Sciatic nerve (tissue), 2 donors: ENCODE data around the gene SOWAHB. TPM values are rescaled to one million over a fixed set of nuclear protein-coding genes. Genes with fewer than 3 reads are reported as not detected.

Source experiments
- ATAC-seq: fragments of 200-7000 bp; cut with Tn5 transposase; one replicate; pipeline ENCODE4 v1.9.1; 2020; ENCODE audit warnings: mild to moderate bottlenecking, moderate library complexity
- DNase-seq: peaks from one replicate; pipeline ENCODE4 v3.0.0-alpha.2; 2020; ENCODE audit warnings: low spot score
- intact Hi-C: fragments of 100-400 bp; cut with DNase I; formaldehyde crosslinking; loops from one replicate; pipeline ENCODE4 v1.14.2; 2022
- total RNA-seq: library from RNA; stranded (reverse); fragmentation: NEBNext Ultra II Directional; extraction: Animal tissue kit (Norgen Biotek cat#: 25700); gene quantifications from one replicate; pipeline ENCODE4 v1.2.1, GENCODE V29; 2021
- donor health status: DM: no; HTN: no; CAD: no.
- donor health status: DM: no; HTN: no; CAD: no.

The SOWAHB gene
- not detected for total RNA-seq

- ATAC-seq (peak; percentile 32), DNase-seq (no peak)
- intact Hi-C loops, result no loop called here
Observed at GRCh38 chr4:76897536-76898384, at the start of gene SOWAHB. TSS of gene SOWAHB (minus strand) at chr4:76898144. CDS start at chr4:76897849, 295 bp downstream.

GRCh38 chr4:76947369-76947768 is 49.4 kb upstream of the SOWAHB start:
- ATAC-seq, result no peak

DNA sequence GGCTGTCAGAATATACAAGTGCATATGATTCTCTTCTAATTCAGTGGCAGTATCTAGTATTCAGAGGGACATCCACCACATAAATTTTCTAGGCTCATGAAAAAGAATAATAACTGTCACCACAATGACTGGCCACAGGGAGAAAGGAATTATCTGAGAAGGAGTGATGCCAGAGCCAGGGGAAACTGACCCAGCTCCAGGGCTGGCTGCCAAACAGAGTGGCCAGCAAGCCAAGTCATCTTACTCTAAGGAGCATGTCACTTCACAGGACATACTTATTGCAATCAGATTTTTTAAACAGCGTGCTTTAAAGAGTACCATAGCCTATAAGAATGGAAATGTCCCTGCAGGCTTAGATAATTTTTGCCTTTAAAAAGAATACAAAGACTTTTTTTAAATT is 45.8 kb upstream of the SOWAHB start:
- DNase-seq, result no peak
- intact Hi-C loops, result no loop called here
- ATAC-seq, result no peak

More at GRCh38 chr4:76947369-76947768, 49.4 kb upstream of the SOWAHB start:
- DNase-seq, result no peak
- intact Hi-C loops, result no loop called here

GRCh38 chr4:76943129-76943620 is 45.2 kb upstream of the SOWAHB start:
- intact Hi-C loops, result no loop called here
- ATAC-seq (no peak), DNase-seq (no peak)

DNA sequence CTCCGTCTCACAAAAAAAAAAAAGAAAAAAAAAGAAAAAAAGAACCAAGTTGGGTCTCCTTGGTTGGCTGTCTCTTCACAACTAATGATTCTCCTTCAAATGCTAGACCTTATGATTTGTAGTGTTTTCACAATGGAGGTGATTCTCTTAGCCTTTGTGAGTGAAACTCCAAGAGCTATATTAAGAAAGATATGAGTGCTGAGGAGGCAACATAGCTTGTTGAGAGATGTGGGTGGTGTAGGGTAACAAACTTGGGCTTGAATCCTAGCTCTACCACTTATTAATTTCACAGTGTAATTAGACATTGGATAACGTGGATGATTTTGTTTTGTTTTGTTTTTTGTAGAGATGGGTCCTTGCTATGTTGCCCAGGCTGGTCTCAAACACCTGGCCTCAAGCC is 41.2 kb upstream of the SOWAHB start:
- DNase-seq (no peak), ATAC-seq (no peak)
- intact Hi-C loops, result no loop called here

GRCh38 chr4:76931576-76932276 is 33.8 kb upstream of the SOWAHB start:
- intact Hi-C loops, result no loop called here
- ATAC-seq (no peak), DNase-seq (no peak)

DNA sequence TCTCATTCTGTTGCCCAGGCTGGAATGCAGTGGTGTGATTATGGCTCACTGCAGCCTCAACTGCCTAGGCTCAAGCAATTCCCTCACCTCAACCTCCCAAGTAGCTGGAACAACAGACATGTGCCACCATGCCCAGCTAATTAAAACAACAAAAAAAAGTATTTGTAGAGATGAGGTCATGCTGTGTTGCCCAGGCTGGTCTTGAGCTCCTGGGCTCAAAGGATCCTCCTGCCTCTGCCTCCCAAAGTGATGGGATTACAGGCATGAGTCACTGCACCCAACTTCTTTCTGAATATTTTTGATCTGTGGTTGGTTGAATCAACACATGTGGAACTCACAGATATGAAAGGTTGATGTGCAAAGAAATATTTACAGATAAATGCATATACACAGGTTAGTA is 33.1 kb upstream of the SOWAHB start:
- ATAC-seq, result no peak
- no peak for DNase-seq
- intact Hi-C loops, result no loop called here

- intact Hi-C loops, result no loop called here
- ATAC-seq, result no peak
- no peak for DNase-seq
Observed at GRCh38 chr4:76930685-76931084, 32.7 kb upstream of the SOWAHB start.

DNA sequence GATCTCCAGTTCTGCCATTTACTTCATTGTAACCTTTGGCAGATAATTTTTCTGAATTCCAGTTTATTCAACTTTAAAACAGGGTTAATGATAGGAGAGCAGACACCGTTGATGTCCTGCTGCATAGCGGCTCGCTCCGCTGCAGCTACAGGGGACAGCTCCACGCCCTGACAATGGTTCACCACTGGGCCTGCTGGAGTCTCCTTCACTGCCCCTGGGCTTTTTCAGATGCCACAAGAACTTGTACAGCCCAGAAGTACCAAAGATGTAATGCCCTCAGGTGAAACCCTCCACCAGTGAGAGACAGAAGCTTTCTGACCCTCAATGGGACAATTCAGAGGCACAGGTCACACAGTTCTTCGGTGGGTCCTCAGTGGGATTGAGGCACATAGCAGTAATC is 28.9 kb upstream of the SOWAHB start:
- ATAC-seq (no peak), DNase-seq (no peak)
- intact Hi-C loops, result no loop called here

DNA sequence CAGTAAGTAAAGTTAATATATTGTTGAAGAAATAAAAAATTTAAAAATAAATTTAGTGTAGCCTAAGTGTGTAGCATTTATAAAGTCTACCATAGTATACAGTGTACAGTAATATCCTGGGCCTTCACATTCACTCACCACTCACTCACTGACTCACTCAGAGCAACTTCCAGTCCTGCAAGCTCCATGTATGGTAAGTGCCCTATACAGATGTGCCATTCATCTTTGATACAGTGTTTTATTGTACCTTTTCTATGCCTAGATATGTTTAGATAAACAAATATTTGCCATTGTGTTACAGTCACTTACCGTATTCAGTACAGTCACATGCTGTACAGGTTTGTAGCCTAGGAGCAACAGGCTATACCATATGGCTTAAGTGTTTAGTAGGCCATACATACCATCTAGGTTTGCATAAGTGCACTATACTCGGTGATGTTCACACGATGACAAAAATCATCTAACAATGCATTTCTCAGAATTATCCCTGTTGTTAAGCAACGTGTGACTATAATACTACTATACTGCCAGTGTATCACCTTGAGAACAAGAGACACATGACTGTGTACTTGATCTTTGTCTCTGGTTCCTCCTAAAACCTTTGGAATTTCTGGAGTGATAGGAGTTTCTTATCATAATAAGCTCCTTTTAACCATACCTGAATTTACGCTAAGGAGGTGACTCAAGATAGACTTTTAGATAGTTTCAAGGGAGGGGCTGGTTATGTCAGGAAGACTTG is 25.8 kb upstream of the SOWAHB start:
- no peak for ATAC-seq
- intact Hi-C loops, result no loop called here
- no peak for DNase-seq

GRCh38 chr4:76920715-76921114 is 22.8 kb upstream of the SOWAHB start:
- intact Hi-C loops, result no loop called here
- no peak for DNase-seq
- no peak for ATAC-seq

DNA sequence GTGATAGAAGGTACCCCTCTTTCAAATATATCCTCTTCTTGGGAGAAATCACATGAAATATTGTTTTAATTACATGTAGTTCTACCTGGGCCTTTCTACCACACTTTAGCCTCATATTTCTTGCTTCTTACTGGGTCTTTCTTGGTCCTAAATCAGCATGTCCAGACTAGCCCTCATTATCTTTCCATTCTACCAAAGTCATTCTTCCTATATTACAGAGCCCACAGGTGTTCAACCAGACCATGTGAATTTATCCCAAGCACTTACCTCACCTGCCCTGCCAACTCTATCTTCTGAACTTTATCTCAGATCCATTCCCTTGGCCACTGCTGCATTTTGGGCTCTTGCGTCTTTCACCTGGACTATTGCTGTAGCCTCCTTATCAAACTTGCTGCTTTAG is 11.8 kb upstream of the SOWAHB start:
- intact Hi-C loops, result no loop called here
- DNase-seq (no peak), ATAC-seq (no peak)

- DNase-seq (no peak), ATAC-seq (no peak)
- intact Hi-C loops, result no loop called here
Observed at GRCh38 chr4:76905521-76905920, 7.6 kb upstream of the SOWAHB start.

DNA sequence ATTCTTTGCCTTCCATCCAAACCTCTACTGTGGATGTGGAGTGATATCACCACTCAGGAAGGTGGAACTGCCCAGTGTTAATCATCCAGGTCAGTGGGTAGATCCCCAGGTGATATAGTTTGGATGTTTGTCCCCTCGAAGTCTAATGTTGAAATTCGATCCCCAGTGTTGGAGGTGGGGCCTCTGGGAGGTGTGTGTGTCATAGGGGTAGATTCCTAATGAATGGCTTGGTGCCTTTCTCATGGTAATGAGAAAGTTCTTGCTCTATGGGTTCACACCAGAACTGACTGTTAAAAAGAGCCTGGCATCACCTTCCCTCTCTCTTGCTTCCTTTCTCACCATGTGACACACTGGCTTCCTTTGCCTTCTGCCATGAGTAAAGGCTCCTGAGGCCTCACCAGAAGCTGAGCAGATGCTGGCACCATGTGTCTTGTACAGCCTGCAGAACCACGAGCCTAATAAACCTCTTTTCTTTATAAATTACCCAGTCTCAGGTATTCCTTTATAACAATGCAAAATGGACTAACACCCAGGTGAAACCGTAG is 6.8 kb upstream of the SOWAHB start:
- ATAC-seq (no peak), DNase-seq (no peak)
- intact Hi-C loops, result no loop called here

DNA sequence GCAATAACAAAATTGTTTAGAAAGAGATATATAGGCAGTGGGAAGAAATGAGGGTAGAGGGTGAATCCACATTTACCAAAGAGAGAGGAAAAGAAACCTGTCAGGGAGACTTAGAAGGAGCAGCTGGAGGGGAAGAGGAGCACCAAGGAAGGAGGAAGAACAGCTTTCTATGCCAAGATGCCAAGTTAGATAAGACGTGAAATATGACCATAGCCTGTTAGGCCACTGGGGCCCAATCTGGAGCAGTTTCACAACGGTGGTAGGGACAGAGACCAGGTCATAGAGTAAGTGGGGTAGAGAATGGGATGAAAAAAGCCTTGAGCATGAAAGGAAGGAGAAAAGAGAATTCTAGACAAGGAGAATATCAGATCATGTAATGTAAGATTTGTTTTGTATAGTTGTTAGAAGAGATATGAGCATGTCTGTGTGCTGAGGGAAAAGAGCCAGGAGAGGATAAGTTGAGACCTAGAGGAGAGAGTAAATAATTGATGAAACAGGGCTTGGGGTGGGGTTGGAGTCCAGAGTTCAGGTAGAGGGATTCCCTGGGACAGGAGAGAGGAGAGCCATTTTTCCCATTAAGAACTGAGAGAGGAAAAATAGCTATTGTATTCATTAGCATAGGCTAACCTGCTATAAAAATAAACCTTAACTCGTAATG is 4.4 kb upstream of the SOWAHB start:
- no peak for ATAC-seq
- intact Hi-C loops, result no loop called here

DNA sequence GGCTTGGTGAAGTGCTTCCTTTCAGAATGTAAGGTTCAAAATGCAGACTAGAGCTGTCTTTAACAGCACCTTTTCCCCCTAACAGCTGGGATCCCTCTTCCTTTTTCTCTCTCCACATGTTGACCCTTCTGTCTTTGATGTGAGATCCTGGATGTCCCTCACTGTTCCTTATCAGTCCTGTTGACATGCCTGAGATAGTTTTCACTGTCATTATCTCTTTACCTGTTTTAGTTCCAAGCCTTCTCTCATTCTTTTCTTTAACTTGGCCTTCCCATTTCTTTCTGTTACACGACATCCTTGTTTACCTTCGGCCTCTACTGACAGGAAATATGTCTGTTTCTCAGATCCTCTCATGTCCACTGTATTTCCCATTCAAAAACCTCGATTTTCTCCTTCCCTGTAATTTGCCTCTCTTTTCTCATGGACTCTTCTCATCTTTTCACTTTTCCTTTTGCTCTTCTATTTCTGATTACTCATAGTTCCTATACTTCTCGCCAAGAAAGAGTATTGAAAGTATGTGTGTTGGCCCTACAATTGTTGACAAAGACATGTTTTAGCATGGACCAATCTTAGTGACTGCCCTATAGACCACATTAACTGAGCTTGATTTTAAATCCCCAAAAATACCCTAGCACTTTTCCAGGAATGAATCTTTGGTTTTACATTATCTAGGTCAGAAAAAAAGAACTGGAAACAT is 1.2 kb upstream of the SOWAHB start:
- no peak for ATAC-seq
- intact Hi-C loops, result no loop called here

More for the DNA sequence above, 4.4 kb upstream of the SOWAHB start:
- no peak for DNase-seq

GRCh38 chr4:76898385-76898692 is 395 bp upstream of the SOWAHB start:
- intact Hi-C loops, result no loop called here
- DNase-seq, result no peak
- ATAC-seq, result no peak

More for the DNA sequence above, 1.2 kb upstream of the SOWAHB start:
- no peak for DNase-seq
